GM21529 (cell line): ENCODE data around the gene PSMD14.

Source experiments
- ATAC-seq: cut with Tn5 transposase; IDR thresholded peaks from one replicate; pipeline ENCODE4 v1.9.1; 2021; ENCODE audit not compliant: unreplicated experiment

Gene PSMD14

GRCh38 chr2:161381546-161381945 is 73.3 kb downstream of the PSMD14 start:
- ATAC-seq = no peak

GRCh38 chr2:161382747-161383146 is 74.5 kb downstream of the PSMD14 start:
- no peak for ATAC-seq

- ATAC-seq = peak; percentile 76
Observed at GRCh38 chr2:161384864-161385263, 76.6 kb downstream of the PSMD14 start.

- peak; percentile 64 for ATAC-seq
Observed at GRCh38 chr2:161386228-161386824, 78.1 kb downstream of the PSMD14 start.

- peak; percentile 33 for ATAC-seq
Observed at GRCh38 chr2:161388146-161388779, 80.0 kb downstream of the PSMD14 start.

- no peak for ATAC-seq
Observed at GRCh38 chr2:161391737-161392506, 83.7 kb downstream of the PSMD14 start.

GRCh38 chr2:161400076-161400475 is 91.9 kb downstream of the PSMD14 start:
- no peak for ATAC-seq

GRCh38 chr2:161402297-161402696 is 94.1 kb downstream of the PSMD14 start:
- ATAC-seq = no peak

GRCh38 chr2:161406316-161406715 is 98.1 kb downstream of the PSMD14 start:
- no peak for ATAC-seq

GRCh38 chr2:161407597-161407996 is 99.4 kb downstream of the PSMD14 start:
- no peak for ATAC-seq

GRCh38 chr2:161409308-161409907 is 101.2 kb downstream of the PSMD14 start:
- ATAC-seq = no peak

GRCh38 chr2:161412346-161412745 is 104.1 kb downstream of the PSMD14 start:
- ATAC-seq = no peak

GRCh38 chr2:161414042-161415033 is 106.1 kb downstream of the PSMD14 start:
- peak; percentile 44 for ATAC-seq

GRCh38 chr2:161415034-161415986 is 107.1 kb downstream of the PSMD14 start:
- ATAC-seq = no peak

- no peak for ATAC-seq
Observed at GRCh38 chr2:161415987-161416707, 107.9 kb downstream of the PSMD14 start, which contains the start of gene TBR1. TBR1 (plus strand) TSS chr2:161416297; CDS start chr2:161416411, 114 bp downstream.

- ATAC-seq = no peak
Observed at GRCh38 chr2:161416708-161417437, 108.6 kb downstream of the PSMD14 start.

- no peak for ATAC-seq
Observed at GRCh38 chr2:161417438-161418274, 109.4 kb downstream of the PSMD14 start.
